GM21528 (cell line): ENCODE data around the gene ARHGAP23.
A peak's percentile ranks its signal among the peaks of the same experiment; 100 is the strongest.

Experiments used
- ATAC-seq: cut with Tn5 transposase; IDR thresholded peaks from one replicate; pipeline ENCODE4 v1.9.1; 2021; ENCODE audit warnings: mild to moderate bottlenecking, moderate library complexity; ENCODE audit not compliant: unreplicated experiment, low FRiP score

ARHGAP23 gene

DNA sequence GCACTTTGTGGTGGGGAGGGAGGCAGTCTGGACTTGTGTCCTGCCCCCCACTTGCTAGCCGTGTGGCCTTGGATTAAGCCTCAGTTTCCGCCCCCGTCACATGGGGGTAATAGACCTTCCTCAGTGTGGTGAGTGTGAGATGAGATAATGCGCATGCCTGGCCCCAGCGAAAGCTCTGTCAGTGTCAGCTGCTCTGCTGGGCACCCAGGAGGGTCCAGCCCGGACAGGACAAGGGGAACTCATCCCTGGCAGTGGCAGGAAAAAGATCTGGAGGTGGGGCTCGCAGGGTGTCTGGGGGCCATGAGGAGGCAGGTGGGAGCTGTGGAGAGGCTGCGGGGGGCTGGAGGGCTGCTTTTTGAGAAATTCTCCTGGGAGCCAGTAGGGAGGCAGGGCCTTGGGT is 114.0 kb downstream of the ARHGAP23 start:
- no peak for ATAC-seq

DNA sequence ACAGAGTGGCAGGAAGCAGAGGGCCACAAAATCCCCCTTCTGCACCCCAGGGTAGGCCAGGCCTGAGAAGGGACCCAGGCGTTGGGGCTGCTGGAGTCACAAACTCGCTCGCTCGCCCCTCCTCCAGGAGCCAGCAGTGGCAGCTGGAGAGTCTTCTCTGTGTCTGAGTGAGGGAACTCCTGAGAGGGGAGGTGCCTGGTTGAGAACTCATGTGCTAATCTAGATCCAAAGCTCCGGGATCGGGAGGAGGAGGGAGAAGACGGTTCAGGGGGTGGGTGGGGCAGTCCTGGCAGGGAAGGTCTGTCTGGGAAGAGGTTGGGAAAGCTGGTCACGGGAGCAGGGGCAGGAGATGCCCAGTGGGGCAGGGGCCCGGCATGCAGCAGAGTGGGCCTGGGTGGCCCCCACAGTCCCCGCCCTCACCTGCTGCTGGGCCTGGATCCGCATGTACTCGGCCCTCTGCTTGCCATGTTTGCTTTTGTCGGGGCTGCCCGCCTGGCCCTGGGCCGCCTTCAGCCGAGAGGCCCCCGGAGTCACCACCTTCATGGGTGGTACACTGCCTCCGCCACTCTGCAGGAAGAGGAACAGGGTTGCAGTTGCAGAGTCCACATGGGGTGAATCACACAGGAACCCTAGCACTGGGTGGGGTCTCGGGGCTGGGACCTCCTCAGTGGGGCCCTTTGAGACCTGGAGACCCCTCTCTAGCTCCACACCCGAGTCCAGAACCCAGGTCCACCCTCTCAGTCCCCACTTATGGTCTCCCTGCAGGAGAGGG is 115.3 kb downstream of the ARHGAP23 start:
- ATAC-seq: no peak

GRCh38 chr17:38544175-38544838 is 116.0 kb downstream of the ARHGAP23 start:
- ATAC-seq: no peak

DNA sequence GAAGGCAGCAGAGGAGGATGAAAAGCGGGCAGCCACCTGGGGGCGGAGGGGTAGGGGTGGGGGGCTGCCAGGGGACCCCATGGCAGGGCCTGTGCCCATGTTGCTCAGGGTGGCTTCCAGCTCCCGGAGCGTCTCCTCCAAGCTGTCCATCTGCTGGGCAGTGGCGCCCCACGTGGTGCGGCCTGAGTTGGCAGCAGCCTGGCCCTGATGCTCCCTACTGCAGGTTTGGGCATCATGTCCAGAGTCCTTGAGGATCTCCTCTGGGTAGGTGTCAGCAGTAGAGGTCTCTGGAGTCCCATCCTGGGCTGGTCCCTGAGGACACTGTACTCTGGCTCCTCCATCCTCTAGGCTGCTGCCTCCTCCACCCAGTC is 116.6 kb downstream of the ARHGAP23 start:
- no peak for ATAC-seq

DNA sequence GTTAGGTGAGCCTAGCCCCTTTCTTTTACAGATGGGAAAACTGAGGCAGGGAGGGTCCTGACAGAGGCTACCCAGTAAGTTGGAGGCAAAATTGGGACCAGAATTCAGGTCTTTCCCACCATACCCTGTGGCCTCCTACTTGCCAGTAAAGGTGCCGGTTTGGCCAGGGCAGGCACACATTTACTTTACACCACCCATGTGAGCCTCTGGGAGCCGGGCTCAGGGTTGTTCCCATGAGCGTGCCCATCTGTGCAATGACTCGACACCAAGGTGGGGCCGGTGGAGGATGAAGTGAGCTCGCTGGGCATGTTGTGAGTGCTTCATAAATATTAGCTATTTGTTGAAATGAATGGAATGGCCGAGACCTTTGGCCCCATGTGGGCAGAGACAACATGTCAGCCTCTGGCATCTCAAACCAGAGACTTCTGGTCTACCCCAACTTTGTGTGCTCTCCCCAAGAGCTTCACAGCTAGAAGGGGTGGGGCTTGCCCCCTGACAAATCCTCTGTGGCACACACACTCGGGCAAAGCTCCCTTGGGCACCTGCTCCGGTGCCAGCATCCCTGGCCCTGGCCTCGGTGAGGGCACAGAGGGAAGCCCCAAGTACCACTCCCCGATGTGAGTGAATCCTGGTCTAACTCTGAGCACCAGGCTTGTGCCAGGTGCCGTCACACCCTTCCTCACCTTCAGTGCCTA is 117.4 kb downstream of the ARHGAP23 start:
- no peak for ATAC-seq

- no peak for ATAC-seq
Measured at GRCh38 chr17:38546396-38546795, 118.1 kb downstream of the ARHGAP23 start.

GRCh38 chr17:38547444-38547843 is 119.2 kb downstream of the ARHGAP23 start:
- no peak for ATAC-seq

- ATAC-seq: no peak
Measured at GRCh38 chr17:38549285-38549684, 121.0 kb downstream of the ARHGAP23 start.

DNA sequence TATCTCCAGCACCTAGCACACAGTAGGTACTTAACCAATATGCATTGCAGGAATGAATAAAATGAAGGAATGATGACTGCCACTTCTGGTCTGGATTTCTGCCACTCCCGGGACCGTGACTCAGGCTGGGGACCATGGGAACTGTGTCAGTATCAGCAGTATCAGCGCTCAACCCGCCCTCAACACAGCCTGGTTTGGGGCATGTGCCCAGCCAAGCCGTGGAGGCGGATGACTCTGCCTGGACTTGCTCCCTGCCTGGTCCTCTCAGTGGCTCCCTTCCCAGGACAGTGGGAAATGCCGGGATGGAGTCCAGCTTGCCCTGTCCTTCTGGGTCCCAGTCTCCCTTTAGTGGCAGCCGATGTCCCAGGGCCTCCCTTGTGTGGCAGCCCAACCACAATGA is 122.4 kb downstream of the ARHGAP23 start:
- no peak for ATAC-seq

DNA sequence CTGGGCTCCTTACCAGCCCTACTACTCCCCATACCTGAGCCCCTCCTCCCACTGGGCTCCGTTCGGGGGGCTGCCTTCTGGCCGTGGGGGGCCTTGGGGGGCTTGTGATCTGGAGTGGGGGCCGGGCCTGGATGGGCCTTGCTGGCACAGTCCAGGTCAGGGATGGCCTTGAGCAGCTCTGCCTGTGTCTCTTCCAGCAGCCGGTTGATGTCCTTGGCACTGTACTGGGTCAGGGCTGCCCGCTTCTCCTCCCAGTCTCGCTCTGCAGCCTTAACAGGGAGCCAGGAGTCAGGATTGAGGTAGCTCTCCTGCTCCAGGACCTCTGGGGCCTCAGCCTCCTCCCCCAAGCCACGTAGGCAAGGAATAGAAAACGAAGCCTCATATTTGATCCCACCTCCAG is 122.9 kb downstream of the ARHGAP23 start:
- ATAC-seq: no peak

- no peak for ATAC-seq
Measured at GRCh38 chr17:38552343-38552742, 124.1 kb downstream of the ARHGAP23 start.

- no peak for ATAC-seq
Measured at GRCh38 chr17:38554430-38555350, 126.4 kb downstream of the ARHGAP23 start.

DNA sequence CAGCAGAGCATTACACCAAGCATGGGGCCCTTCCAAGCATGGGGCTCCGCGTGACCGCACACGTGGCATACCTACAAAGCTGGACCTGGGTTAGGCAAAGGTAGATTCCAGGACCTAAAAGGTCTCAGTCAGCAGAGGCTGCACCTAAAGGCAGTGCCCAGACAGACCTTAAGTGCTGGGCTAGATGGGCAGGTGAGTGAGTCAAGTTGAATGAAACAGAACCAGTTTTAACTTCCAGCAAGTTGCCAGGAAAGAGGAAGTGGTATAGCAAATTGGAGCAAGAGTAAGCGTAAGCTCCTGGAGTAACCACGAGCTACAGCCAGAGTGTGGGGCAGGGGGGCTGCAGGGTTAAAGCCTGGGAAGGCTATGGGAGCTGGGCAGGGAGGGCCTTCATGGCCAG is 128.0 kb downstream of the ARHGAP23 start:
- no peak for ATAC-seq

DNA sequence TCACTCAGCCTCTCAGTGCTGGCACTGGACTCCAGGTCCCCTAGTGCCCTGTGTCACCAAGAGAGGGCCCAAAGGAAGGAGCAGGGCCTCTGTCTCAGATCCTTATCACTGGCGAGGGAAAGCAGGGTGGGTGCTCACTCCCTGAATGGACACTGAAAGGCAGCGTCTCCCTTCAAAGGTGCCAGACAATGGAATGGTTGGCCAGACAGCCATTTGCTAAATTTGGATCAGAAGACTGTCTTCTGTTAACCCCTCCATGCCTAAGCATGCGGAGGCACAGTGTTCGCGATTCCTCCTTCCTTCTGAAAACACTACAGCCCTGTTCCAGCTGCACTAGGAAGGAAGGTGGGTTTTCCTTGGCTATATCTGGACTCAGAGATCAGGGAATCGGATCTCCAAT is 129.1 kb downstream of the ARHGAP23 start:
- no peak for ATAC-seq

DNA sequence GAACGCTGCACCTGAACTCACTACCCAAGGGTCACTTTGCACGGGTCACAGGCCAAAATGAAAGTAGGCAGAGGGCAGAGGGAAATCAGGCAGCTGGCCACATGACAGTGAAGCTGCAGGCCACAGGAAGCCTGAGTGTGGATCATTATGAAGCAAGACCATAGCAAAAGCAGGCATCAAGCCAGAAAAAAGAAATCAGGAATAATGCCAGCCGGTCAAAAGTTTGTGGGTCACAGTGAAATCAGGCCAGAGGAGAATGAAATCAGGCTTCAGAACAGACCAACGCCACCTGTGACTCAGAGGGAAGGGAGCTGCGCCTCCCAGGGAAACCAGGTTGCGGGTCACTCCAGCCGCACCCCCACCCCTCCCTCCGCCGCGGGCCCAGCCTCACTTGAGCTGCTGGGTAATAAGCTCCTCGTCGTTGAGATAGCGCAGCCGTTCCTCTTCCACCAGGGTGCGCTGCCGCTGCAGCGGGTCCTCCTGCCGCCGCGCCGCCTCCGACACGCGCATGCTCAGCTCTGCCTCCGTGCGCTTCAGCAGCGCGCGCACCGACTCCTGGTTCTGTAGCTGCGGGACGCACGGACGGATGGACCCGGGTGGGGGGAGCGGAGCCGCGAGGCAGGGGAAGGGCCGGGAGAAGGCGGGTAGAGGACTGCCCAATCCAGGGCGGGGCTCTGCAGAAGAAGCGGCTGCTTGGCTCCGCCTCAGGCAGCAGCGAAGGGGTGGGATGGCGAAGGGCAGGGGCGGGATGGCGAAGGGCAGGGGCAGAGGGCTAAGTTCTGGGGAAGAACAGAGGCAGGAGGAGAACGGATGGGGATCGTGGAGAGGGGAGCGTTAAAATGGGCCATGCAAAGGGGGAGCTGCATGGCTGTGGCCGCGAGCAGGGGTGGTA is 129.8 kb downstream of the ARHGAP23 start:
- ATAC-seq: peak; percentile 59

DNA sequence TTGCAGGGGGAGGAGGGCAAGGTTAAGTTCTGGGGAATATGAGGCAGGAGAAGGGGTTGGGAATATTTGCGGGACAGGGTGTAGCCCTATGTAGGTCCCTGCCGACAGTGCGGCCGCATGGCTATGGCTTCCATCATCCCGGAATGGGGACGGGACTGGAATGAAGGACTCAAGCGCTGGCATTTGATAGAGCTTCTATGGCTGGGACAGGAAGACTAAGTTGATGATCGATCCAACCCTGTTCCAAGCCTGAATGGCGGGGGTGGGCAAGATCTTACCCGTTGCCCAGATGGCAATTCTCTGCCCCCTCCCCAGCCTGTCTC is 130.4 kb downstream of the ARHGAP23 start:
- no peak for ATAC-seq

DNA sequence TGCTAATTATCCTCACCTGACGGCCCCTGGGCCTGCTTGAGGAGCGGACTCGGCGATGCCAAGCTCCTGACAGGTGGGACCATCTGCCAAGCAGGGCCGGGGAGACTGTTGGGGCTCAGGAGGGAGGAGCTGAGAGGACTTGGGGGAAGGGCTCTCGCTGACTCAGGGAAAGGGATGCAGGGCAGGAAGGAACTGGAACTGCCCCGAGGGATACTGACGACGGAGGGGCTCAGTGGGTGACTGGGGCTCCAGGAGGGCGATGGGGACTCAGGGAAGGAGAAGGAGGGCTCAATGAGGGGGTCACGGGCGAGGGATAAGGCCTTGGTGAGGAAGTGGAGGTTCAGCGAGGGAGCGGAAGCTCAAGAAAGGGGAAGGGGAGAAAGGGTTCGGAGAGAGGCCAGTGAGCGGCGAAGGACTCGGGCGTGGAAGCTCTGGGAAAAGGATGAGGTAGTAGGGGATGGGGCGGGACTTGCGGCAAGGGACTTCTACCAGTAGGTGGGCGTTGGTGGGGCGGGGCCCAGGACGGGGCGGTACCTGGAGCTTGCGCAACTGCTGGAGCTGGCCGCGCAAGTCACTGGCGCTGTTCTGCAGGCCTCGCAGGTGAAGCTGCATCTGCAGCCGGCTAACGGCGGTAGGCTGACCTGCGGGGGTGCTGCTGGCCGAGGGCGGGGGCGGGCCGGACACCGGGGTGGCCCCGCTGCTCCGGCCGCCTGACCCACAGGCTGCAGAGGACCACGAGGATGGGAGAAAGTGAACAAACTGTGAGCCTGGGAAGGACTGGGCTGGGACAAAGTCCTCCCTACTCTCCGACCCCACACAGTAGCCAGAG is 131.0 kb downstream of the ARHGAP23 start:
- peak; percentile 53 for ATAC-seq

GRCh38 chr17:38559880-38560230 is 131.6 kb downstream of the ARHGAP23 start:
- ATAC-seq: no peak
